Lower lobe of right lung (tissue), 2 donors: ENCODE data around the gene ADAMTS4. TPM values are rescaled to one million over a fixed set of nuclear protein-coding genes. Genes with fewer than 3 reads are reported as not detected.

Experiments
- ATAC-seq, 2 donors: fragments of 200-7000 bp; cut with Tn5 transposase; one replicate each; pipeline ENCODE4 v1.9.1; 2020 to 2022; ENCODE audit warnings: mild to moderate bottlenecking in 2 of 2, moderate library complexity in 2 of 2
- DNase-seq: peaks from one replicate; pipeline ENCODE4 v3.0.0-alpha.2; 2020
- H3K27ac ChIP-seq: fragments of 200-600 bp; one replicate; pipeline ENCODE4 v1.8.0; 2022
- H3K27me3 ChIP-seq: fragments of 200-600 bp; one replicate; pipeline ENCODE4 v1.8.0; 2022; ENCODE audit warnings: low read depth
- H3K36me3 ChIP-seq: fragments of 200-600 bp; one replicate; pipeline ENCODE4 v1.8.0; 2022; ENCODE audit warnings: mild to moderate bottlenecking
- H3K4me1 ChIP-seq: fragments of 200-600 bp; one replicate; pipeline ENCODE4 v1.8.0; 2022
- H3K4me3 ChIP-seq: fragments of 200-600 bp; one replicate; pipeline ENCODE4 v1.8.0; 2022; ENCODE audit warnings: mild to moderate bottlenecking
- H3K9me3 ChIP-seq: fragments of 200-600 bp; one replicate; pipeline ENCODE4 v1.8.0; 2022
- CTCF ChIP-seq: fragments of 200-600 bp; IDR thresholded peaks from one replicate; pipeline ENCODE4 v1.8.0; 2022; ENCODE audit warnings: antibody characterized with exemption, mild to moderate bottlenecking
- intact Hi-C: fragments of 100-400 bp; cut with DNase I; formaldehyde crosslinking; loops from one replicate; pipeline ENCODE4 v1.11.0; 2022
- total RNA-seq: library from RNA; stranded (reverse); fragmentation: NEBNext Ultra II Directional; extraction: Animal tissue kit (Norgen Biotek cat#: 25700); gene quantifications from one replicate; pipeline ENCODE4 v1.2.1, GENCODE V29; 2021
- donor health status: DM: no; HTN: yes; CAD: no; lungs with severe emphysema.

The ADAMTS4 gene
- total RNA-seq, 1 donor from 2014 or later: 1.4 TPM

GRCh38 chr1:161223805-161224694, 25.2 kb upstream of the ADAMTS4 start:
- TF ChIP-seq CTCF: no peak
- no peak for ATAC-seq
- Histone ChIP-seq H3K4me1 (peaks cover 26% of the 10 kb centered on the region), H3K36me3 (peaks cover 8% of the 10 kb centered on the region), H3K9me3 (no peaks in the 10 kb centered on the region), H3K27ac (no peak overlapping the region), H3K4me3 (no peak overlapping the region), H3K27me3 (no peaks in the 10 kb centered on the region)
- intact Hi-C loops: no loop called here
- DNase-seq: no peak

- H3K9me3 ChIP-seq: no peaks in the 10 kb centered on the region
- H3K4me3 ChIP-seq: no peak overlapping the region
- intact Hi-C loops: no loop called here
- DNase-seq (no peak), ATAC-seq (no peak)
- H3K36me3 ChIP-seq: no peaks in the 10 kb centered on the region
- H3K27me3 ChIP-seq: no peaks in the 10 kb centered on the region
- TF ChIP-seq CTCF: no peak
- peaks cover 22% of the 10 kb centered on the region for H3K4me1 ChIP-seq
- no peak overlapping the region for H3K27ac ChIP-seq
Measured at GRCh38 chr1:161222175-161223019, 23.5 kb upstream of the ADAMTS4 start.

- TF ChIP-seq CTCF: no peak
Measured at GRCh38 chr1:161220002-161220401, 21.1 kb upstream of the ADAMTS4 start.

GRCh38 chr1:161219078-161219892, 20.4 kb upstream of the ADAMTS4 start:
- DNase-seq: no peak
- no peak for TF ChIP-seq CTCF
- no peak for ATAC-seq
- no peaks in the 10 kb centered on the region for H3K4me1 ChIP-seq
- H3K9me3 ChIP-seq: no peaks in the 10 kb centered on the region
- no peak overlapping the region for H3K4me3 ChIP-seq
- no peak overlapping the region for H3K27ac ChIP-seq
- intact Hi-C loops: no loop called here
- no peaks in the 10 kb centered on the region for H3K27me3 ChIP-seq
- peaks cover 6% of the 10 kb centered on the region for H3K36me3 ChIP-seq

More at GRCh38 chr1:161220002-161220401, 21.1 kb upstream of the ADAMTS4 start:
- no peak for DNase-seq
- intact Hi-C loops: no loop called here
- no peak overlapping the region for H3K27ac ChIP-seq
- no peaks in the 10 kb centered on the region for H3K9me3 ChIP-seq
- no peak for ATAC-seq
- H3K27me3 ChIP-seq: no peaks in the 10 kb centered on the region
- H3K4me3 ChIP-seq: no peak overlapping the region
- H3K4me1 ChIP-seq: peaks cover 2% of the 10 kb centered on the region
- H3K36me3 ChIP-seq: no peaks in the 10 kb centered on the region
